ENCODE measurements around the gene COL4A2. TPM values are rescaled to one million over a fixed set of nuclear protein-coding genes. Genes with fewer than 3 reads are reported as not detected.
A peak's percentile ranks its signal among the peaks of the same experiment; 100 is the strongest.

Gene COL4A2
- total RNA-seq, 1 donor from 2014 or later, result 120 TPM

GRCh38 chr13:110555601-110556223 is 248.6 kb downstream of the COL4A2 start:
- peaks cover 2% of the 10 kb centered on the region for H3K9me3 Mint-ChIP-seq (ENCODE audit: low read depth)
- no peak overlapping the region for H3K4me3 Mint-ChIP-seq (ENCODE audit: low read depth)
- peaks cover 24% of the 10 kb centered on the region for H3K4me1 Mint-ChIP-seq (ENCODE audit: low read depth)
- no peak for DNase-seq (ENCODE audit: low spot score, unreplicated experiment)
- TF ChIP-seq CTCF (IDR thresholded peaks at IDR 0.05; ENCODE audit: unreplicated experiment), result no peak
- peak overlapping the region; percentile 46 for H3K27ac Mint-ChIP-seq
- peaks cover 17% of the 10 kb centered on the region for H3K27me3 Mint-ChIP-seq
- H3K36me3 Mint-ChIP-seq (ENCODE audit: insufficient read depth), result peaks cover 2% of the 10 kb centered on the region

- H3K27ac Mint-ChIP-seq, result peak overlapping the region; percentile 46
- peaks cover 2% of the 10 kb centered on the region for H3K36me3 Mint-ChIP-seq (ENCODE audit: insufficient read depth)
- H3K4me3 Mint-ChIP-seq (ENCODE audit: low read depth), result no peak overlapping the region
Observed at GRCh38 chr13:110556224-110556606, 249.1 kb downstream of the COL4A2 start.

GRCh38 chr13:110557082-110557481 is 250.0 kb downstream of the COL4A2 start:
- peaks cover 19% of the 10 kb centered on the region for H3K27me3 Mint-ChIP-seq
- H3K36me3 Mint-ChIP-seq (ENCODE audit: insufficient read depth), result peaks cover 2% of the 10 kb centered on the region
- peaks cover 19% of the 10 kb centered on the region for H3K4me1 Mint-ChIP-seq (ENCODE audit: low read depth)
- H3K27ac Mint-ChIP-seq, result no peak overlapping the region
- no peak for TF ChIP-seq CTCF (IDR thresholded peaks at IDR 0.05; ENCODE audit: unreplicated experiment)
- peaks cover 2% of the 10 kb centered on the region for H3K9me3 Mint-ChIP-seq (ENCODE audit: low read depth)
- no peak for DNase-seq (ENCODE audit: low spot score, unreplicated experiment)
- no peak overlapping the region for H3K4me3 Mint-ChIP-seq (ENCODE audit: low read depth)

More at GRCh38 chr13:110556224-110556606, 249.1 kb downstream of the COL4A2 start:
- no peak for DNase-seq (ENCODE audit: low spot score, unreplicated experiment)
- Mint-ChIP-seq H3K9me3 (ENCODE audit: low read depth) (peaks cover 2% of the 10 kb centered on the region), H3K27me3 (peaks cover 19% of the 10 kb centered on the region), H3K4me1 (ENCODE audit: low read depth) (peaks cover 21% of the 10 kb centered on the region)
- TF ChIP-seq CTCF (IDR thresholded peaks at IDR 0.05; ENCODE audit: unreplicated experiment), result no peak

- H3K27ac Mint-ChIP-seq, result no peak overlapping the region
- peaks cover 19% of the 10 kb centered on the region for H3K4me1 Mint-ChIP-seq (ENCODE audit: low read depth)
- TF ChIP-seq CTCF (IDR thresholded peaks at IDR 0.05; ENCODE audit: unreplicated experiment), result no peak
- H3K9me3 Mint-ChIP-seq (ENCODE audit: low read depth), result peaks cover 2% of the 10 kb centered on the region
- DNase-seq (ENCODE audit: low spot score, unreplicated experiment), result no peak
- no peak overlapping the region for H3K4me3 Mint-ChIP-seq (ENCODE audit: low read depth)
- peaks cover 20% of the 10 kb centered on the region for H3K27me3 Mint-ChIP-seq
- H3K36me3 Mint-ChIP-seq (ENCODE audit: insufficient read depth), result peaks cover 2% of the 10 kb centered on the region
Observed at GRCh38 chr13:110557610-110558305, 250.7 kb downstream of the COL4A2 start.

GRCh38 chr13:110559429-110559943 is 252.4 kb downstream of the COL4A2 start:
- H3K27ac Mint-ChIP-seq, result no peak overlapping the region
- H3K4me3 Mint-ChIP-seq (ENCODE audit: low read depth), result peak overlapping the region; percentile 82
- DNase-seq (ENCODE audit: low spot score, unreplicated experiment), result no peak
- H3K36me3 Mint-ChIP-seq (ENCODE audit: insufficient read depth), result peaks cover 2% of the 10 kb centered on the region
- H3K27me3 Mint-ChIP-seq, result peaks cover 35% of the 10 kb centered on the region
- TF ChIP-seq CTCF (IDR thresholded peaks at IDR 0.05; ENCODE audit: unreplicated experiment), result no peak
- peaks cover 3% of the 10 kb centered on the region for H3K9me3 Mint-ChIP-seq (ENCODE audit: low read depth)
- H3K4me1 Mint-ChIP-seq (ENCODE audit: low read depth), result peaks cover 19% of the 10 kb centered on the region
